SK-N-SH (cell line): ENCODE data around the gene SHE. TPM values are rescaled to one million over a fixed set of nuclear protein-coding genes. Genes with fewer than 3 reads are reported as not detected.

Experiments used
- CTCF ChIA-PET: fragments of 300-600, 350-600 bp; formaldehyde crosslinking; extraction: SDS; loops from one replicate; lab custom pipeline; 2021; lab: Yijun Ruan, JAX
- POLR2A ChIA-PET: fragments of 350-600 bp; sonication (Branson Sonifier 250); formaldehyde crosslinking; extraction: SDS; loops from one replicate; lab custom pipeline; 2020; ENCODE audit warnings: antibody characterized with exemption, inconsistent platforms; lab: Yijun Ruan, JAX
- DNase-seq: peaks from one replicate; pipeline ENCODE4 v3.0.0; 2012
- H2AFZ ChIP-seq: fragments of 200-600 bp; sonication (generic); 2 replicates; pipeline ENCODE4 v1.8.1; 2016; ENCODE audit warnings: antibody characterized with exemption, mild to moderate bottlenecking, low read depth
- H3F3A ChIP-seq: fragments of 200-600 bp; sonication (generic); replicated peaks from 2 replicates; pipeline ENCODE3; 2016; ENCODE audit warnings: antibody characterized with exemption, mild to moderate bottlenecking; ENCODE audit not compliant: insufficient read depth
- H3K27ac ChIP-seq, 2 experiments: fragments of 200-500 bp in 1 of 2; fragments of 200-600 bp in 1 of 2; sonication (Bioruptor generic) in 1 of 2; sonication (generic), shearing (Covaris generic) in 1 of 2; 2 replicates each; pipeline versions ENCODE4 v1.5.1 to v1.6.1; 2014 to 2016; ENCODE audit warnings: low read depth in 2 of 2, inconsistent platforms in 1 of 2, low read length in 1 of 2, mild to moderate bottlenecking in 1 of 2, mixed read lengths in 1 of 2
- H3K27me3 ChIP-seq: fragments of 200-600 bp; sonication (generic), shearing (Covaris generic); 2 replicates; pipeline ENCODE4 v1.6.1; 2016; ENCODE audit warnings: mixed run types; ENCODE audit not compliant: insufficient read depth
- H3K36me3 ChIP-seq, 2 experiments: fragments of 200-500 bp in 1 of 2; fragments of 200-600 bp in 1 of 2; sonication (Bioruptor generic) in 1 of 2; sonication (generic) in 1 of 2; replicated peaks in 1 of 2; 2 replicates each; pipeline versions ENCODE3 to v1.5.1; 2014 to 2016; ENCODE audit warnings: low read length in 1 of 2, mild to moderate bottlenecking in 1 of 2; ENCODE audit not compliant: insufficient read depth in 2 of 2, control insufficient read depth in 1 of 2
- H3K4me1 ChIP-seq, 2 experiments: fragments of 200-500 bp in 1 of 2; fragments of 200-600 bp in 1 of 2; sonication (Bioruptor generic) in 1 of 2; sonication (generic), shearing (Covaris generic) in 1 of 2; 2 replicates each; pipeline versions ENCODE4 v1.5.1 to v1.6.1; 2014 to 2016; ENCODE audit warnings: low read depth in 1 of 2, low read length in 1 of 2, mixed run types in 1 of 2; ENCODE audit not compliant: insufficient read depth in 2 of 2, control insufficient read depth in 1 of 2
- H3K4me2 ChIP-seq: fragments of 200-600 bp; sonication (generic), shearing (Covaris generic); 2 replicates; pipeline ENCODE4 v1.6.1; 2017; ENCODE audit warnings: mixed run types
- H3K4me3 ChIP-seq, 2 experiments: fragments of 200-500 bp in 1 of 2; fragments of 200-600 bp in 1 of 2; sonication (Bioruptor generic) in 1 of 2; sonication (generic), shearing (Covaris generic) in 1 of 2; 2 replicates each; pipeline versions ENCODE4 v1.5.1 to v1.8.1; 2014 to 2016; ENCODE audit warnings: low read depth in 2 of 2, inconsistent platforms in 1 of 2, low read length in 1 of 2, mild to moderate bottlenecking in 1 of 2, mixed read lengths in 1 of 2, moderate library complexity in 1 of 2
- H3K79me2 ChIP-seq: fragments of 200-600 bp; sonication (generic); 2 replicates; pipeline ENCODE4 v1.8.1; 2017; ENCODE audit warnings: mild to moderate bottlenecking; ENCODE audit not compliant: insufficient read depth
- H3K9ac ChIP-seq: fragments of 200-600 bp; sonication (generic); 2 replicates; pipeline ENCODE4 v1.6.1; 2017; ENCODE audit warnings: mixed run types
- H3K9me2 ChIP-seq: fragments of 200-600 bp; sonication (generic); 2 replicates; pipeline ENCODE4 v1.6.1; 2017; ENCODE audit warnings: mixed run types
- H3K9me3 ChIP-seq: fragments of 200-600 bp; sonication (generic); 2 replicates; pipeline ENCODE4 v1.6.1; 2017; ENCODE audit warnings: mixed run types, mild to moderate bottlenecking, moderate library complexity
- H4K20me1 ChIP-seq: fragments of 200-600 bp; sonication (generic); 2 replicates; pipeline ENCODE4 v1.6.1; 2017; ENCODE audit warnings: mild to moderate bottlenecking, mixed run types; ENCODE audit not compliant: insufficient read depth
- FOXJ3 ChIP-seq: sonication (generic); formaldehyde crosslinking; IDR thresholded peaks from 2 replicates; pipeline ENCODE4 v1.5.1; 2020; ENCODE audit warnings: mild to moderate bottlenecking, missing genetic modification reagents
- MEF2A ChIP-seq: IDR thresholded peaks from 2 replicates; pipeline ENCODE4 v1.4.0; 2012; ENCODE audit warnings: low read depth, borderline replicate concordance
- PBX3 ChIP-seq: IDR thresholded peaks from 2 replicates; pipeline ENCODE4; 2012
- SIN3A ChIP-seq: IDR thresholded peaks from 2 replicates; pipeline ENCODE4 v1.6.1; 2012; ENCODE audit warnings: low read depth, mild to moderate bottlenecking, low read length, moderate library complexity, borderline replicate concordance
- SMC3 ChIP-seq: IDR thresholded peaks from 2 replicates; pipeline ENCODE4 v1.6.1; 2012; ENCODE audit warnings: low read depth, low read length, improper control_type of control experiment
- TEAD4 ChIP-seq: IDR thresholded peaks from 2 replicates; pipeline ENCODE4 v1.4.0; 2012; ENCODE audit warnings: mild to moderate bottlenecking, borderline replicate concordance; ENCODE audit not compliant: insufficient read depth
- ZBTB33 ChIP-seq: IDR thresholded peaks from 2 replicates; pipeline ENCODE4 v1.4.0; 2012; ENCODE audit warnings: low read depth, borderline replicate concordance
- WGBS: methylation state at CpG from one replicate; pipeline ENCODE4 v1.1.6; 2017; ENCODE audit warnings: low lambda C conversion rate; 5-methylcytosine and 5-hydroxymethylcytosine counted together
- polyA plus RNA-seq, 3 experiments: library from polyadenylated mRNA; depleted of rRNA; stranded (reverse); fragments of >200 nt; gene quantifications; 2 replicates each; pipeline ENCODE4 v1.2.3, GENCODE V29; 2012
- TF ChIP-seq, protein P1 (sequence below): fragments of 200-600 bp; sonication (generic); IDR thresholded peaks from 2 replicates; pipeline ENCODE4 v1.6.1; 2017; ENCODE audit warnings: antibody characterized with exemption, mild to moderate bottlenecking, moderate library complexity

SHE gene
- polyA plus RNA-seq, 1 of the 3 experiments (the other 2 are of a cell fraction) = not detected

- no peak overlapping the region for H3K9ac ChIP-seq
- POLR2A ChIA-PET = no interaction called here
- DNase-seq = no peak
- TF ChIP-seq PBX3 = no peak
- TF ChIP-seq, protein P1, sequence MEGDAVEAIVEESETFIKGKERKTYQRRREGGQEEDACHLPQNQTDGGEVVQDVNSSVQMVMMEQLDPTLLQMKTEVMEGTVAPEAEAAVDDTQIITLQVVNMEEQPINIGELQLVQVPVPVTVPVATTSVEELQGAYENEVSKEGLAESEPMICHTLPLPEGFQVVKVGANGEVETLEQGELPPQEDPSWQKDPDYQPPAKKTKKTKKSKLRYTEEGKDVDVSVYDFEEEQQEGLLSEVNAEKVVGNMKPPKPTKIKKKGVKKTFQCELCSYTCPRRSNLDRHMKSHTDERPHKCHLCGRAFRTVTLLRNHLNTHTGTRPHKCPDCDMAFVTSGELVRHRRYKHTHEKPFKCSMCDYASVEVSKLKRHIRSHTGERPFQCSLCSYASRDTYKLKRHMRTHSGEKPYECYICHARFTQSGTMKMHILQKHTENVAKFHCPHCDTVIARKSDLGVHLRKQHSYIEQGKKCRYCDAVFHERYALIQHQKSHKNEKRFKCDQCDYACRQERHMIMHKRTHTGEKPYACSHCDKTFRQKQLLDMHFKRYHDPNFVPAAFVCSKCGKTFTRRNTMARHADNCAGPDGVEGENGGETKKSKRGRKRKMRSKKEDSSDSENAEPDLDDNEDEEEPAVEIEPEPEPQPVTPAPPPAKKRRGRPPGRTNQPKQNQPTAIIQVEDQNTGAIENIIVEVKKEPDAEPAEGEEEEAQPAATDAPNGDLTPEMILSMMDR = no peak
- no peak for TF ChIP-seq SIN3A
- no peak for TF ChIP-seq FOXJ3 (CRISPR knock-in tag)
- TF ChIP-seq SMC3 = no peak
- TF ChIP-seq MEF2A = no peak
- TF ChIP-seq ZBTB33 = no peak
- no peak for TF ChIP-seq TEAD4
- TF ChIP-seq, all 33 proteins: peak for 0
- Histone ChIP-seq H3K27me3 (no peaks in the 10 kb centered on the region), H3K4me3 (no peak overlapping the region), H3K36me3 (no peaks in the 10 kb centered on the region), H3K79me2 (no peaks in the 10 kb centered on the region), H2AFZ (no peak overlapping the region), H3K4me2 (no peak overlapping the region), H4K20me1 (no peaks in the 10 kb centered on the region), H3K9me2 (no peaks in the 10 kb centered on the region), H3K4me1 (no peaks in the 10 kb centered on the region), H3K9me3 (no peaks in the 10 kb centered on the region), H3F3A (no peaks in the 10 kb centered on the region), H3K27ac (no peak overlapping the region)
- WGBS = 59% methylated on average over 6 of the region's 6 CpGs
- CTCF ChIA-PET = interaction anchor here (0.8 to 1.6 kb wide), 3 partner anchors 17 to 140 kb away, joined by 3 to 4 read pairs (median 4); no protein-coding TSS in a partner anchor
Measured at GRCh38 chr1:154529308-154529707, 27.1 kb upstream of the SHE start.

- H3K27ac ChIP-seq = no peak overlapping the region
- no peaks in the 10 kb centered on the region for H4K20me1 ChIP-seq
- H3K4me2 ChIP-seq = no peak overlapping the region
- H3F3A ChIP-seq = no peaks in the 10 kb centered on the region
- 75% methylated on average over 6 of the region's 6 CpGs for whole genome bisulfite sequencing
- TF ChIP-seq ZBTB33 = no peak
- no peaks in the 10 kb centered on the region for H3K79me2 ChIP-seq
- no peak overlapping the region for H2AFZ ChIP-seq
- H3K36me3 ChIP-seq = no peaks in the 10 kb centered on the region
- POLR2A ChIA-PET = no interaction called here
- no peaks in the 10 kb centered on the region for H3K9me2 ChIP-seq
- CTCF ChIA-PET = interaction anchor here (1.5 to 2.1 kb wide), 2 partner anchors 18 to 19 kb away, joined by 3 to 6 read pairs; no protein-coding TSS in a partner anchor
- no peak overlapping the region for H3K4me3 ChIP-seq
- H3K4me1 ChIP-seq = no peaks in the 10 kb centered on the region
- no peaks in the 10 kb centered on the region for H3K9me3 ChIP-seq
- H3K9ac ChIP-seq = no peak overlapping the region
- no peak for DNase-seq
- peaks cover 7% of the 10 kb centered on the region; the same call in 1 of the 2 replicates for H3K27me3 ChIP-seq
Measured at GRCh38 chr1:154527192-154527591, 25.0 kb upstream of the SHE start.
